MM.1S (cell line): ENCODE data around the gene SORL1.

ENCODE experiments used
- DNase-seq: peaks from one replicate; pipeline ENCODE4 v3.0.0-alpha.2; 2015
- H2AFZ ChIP-seq: fragments of 300-600 bp; sonication (generic); 2 replicates; pipeline ENCODE4 v1.6.0; 2016; ENCODE audit warnings: antibody characterized with exemption, low read length
- H3F3A ChIP-seq: fragments of 300-600 bp; sonication (generic); 2 replicates; pipeline ENCODE4 v1.6.1; 2016; ENCODE audit warnings: mild to moderate bottlenecking, antibody characterized with exemption, low read length, moderate library complexity, mixed read lengths; ENCODE audit not compliant: insufficient read depth
- H3K27ac ChIP-seq: fragments of 300-600 bp; sonication (generic); 2 replicates; pipeline ENCODE4 v1.5.1; 2016; ENCODE audit warnings: mild to moderate bottlenecking, low read length
- H3K27me3 ChIP-seq: fragments of 300-600 bp; sonication (generic); replicated peaks from 2 replicates; pipeline ENCODE4 v1.6.0; 2016; ENCODE audit warnings: low read length; ENCODE audit not compliant: insufficient read depth
- H3K36me3 ChIP-seq: fragments of 300-600 bp; sonication (generic); replicated peaks from 2 replicates; pipeline ENCODE4 v1.6.1; 2016; ENCODE audit warnings: mild to moderate bottlenecking, low read length, mixed read lengths; ENCODE audit not compliant: insufficient read depth
- H3K4me1 ChIP-seq: fragments of 300-600 bp; sonication (generic); 2 replicates; pipeline ENCODE4 v1.6.1; 2016; ENCODE audit warnings: low read length, mixed read lengths
- H3K4me2 ChIP-seq: fragments of 300-600 bp; sonication (generic); 2 replicates; pipeline ENCODE4 v1.6.0; 2016; ENCODE audit warnings: low read depth, low read length
- H3K4me3 ChIP-seq: fragments of 300-600 bp; sonication (generic); 2 replicates; pipeline ENCODE4 v1.5.1; 2016; ENCODE audit warnings: low read length, mixed read lengths
- H3K79me2 ChIP-seq: fragments of 300-600 bp; sonication (generic); 2 replicates; pipeline ENCODE4 v1.6.1; 2016; ENCODE audit warnings: mixed run types, low read length, mixed read lengths
- H3K9ac ChIP-seq: fragments of 300-600 bp; sonication (generic); 2 replicates; pipeline ENCODE4 v1.6.1; 2016; ENCODE audit warnings: low read length, mixed read lengths
- H3K9me2 ChIP-seq: fragments of 300-600 bp; sonication (generic); replicated peaks from 2 replicates; pipeline ENCODE4 v1.6.1; 2016; ENCODE audit warnings: mild to moderate bottlenecking, low read length, mixed read lengths; ENCODE audit not compliant: insufficient read depth
- H3K9me3 ChIP-seq: fragments of 300-600 bp; sonication (generic); replicated peaks from 2 replicates; pipeline ENCODE4 v1.6.1; 2016; ENCODE audit warnings: mild to moderate bottlenecking, low read length, mixed read lengths; ENCODE audit not compliant: insufficient read depth
- H4K20me1 ChIP-seq: fragments of 300-600 bp; sonication (generic); 2 replicates; pipeline ENCODE4 v1.6.1; 2016; ENCODE audit warnings: mild to moderate bottlenecking, low read length, moderate library complexity, mixed read lengths; ENCODE audit not compliant: insufficient read depth
- CTCF ChIP-seq: fragments of 300-600 bp; sonication (generic); IDR thresholded peaks from 2 replicates; pipeline ENCODE4 v1.5.1; 2016; ENCODE audit warnings: antibody characterized with exemption, low read length, mixed read lengths
- EZH2 ChIP-seq: fragments of 300-600 bp; sonication (generic); optimal IDR thresholded peaks from 2 replicates; pipeline ENCODE3; 2017; ENCODE audit warnings: low read depth, mild to moderate bottlenecking, antibody characterized with exemption, low read length, mixed read lengths
- EZH2phosphoT487 ChIP-seq: fragments of 300-600 bp; sonication (generic); IDR thresholded peaks from 2 replicates; pipeline ENCODE4 v1.6.1; 2018; ENCODE audit warnings: antibody characterized with exemption, low read length

SORL1 gene

GRCh38 chr11:121488641-121489040, 36.5 kb downstream of the SORL1 start:
- Histone ChIP-seq H3K4me2 (no peak overlapping the region), H3K9me2 (no peaks in the 10 kb centered on the region), H3K27ac (no peak overlapping the region), H4K20me1 (no peaks in the 10 kb centered on the region), H3K27me3 (no peaks in the 10 kb centered on the region), H3K36me3 (no peaks in the 10 kb centered on the region), H3F3A (no peaks in the 10 kb centered on the region), H3K9ac (no peak overlapping the region), H3K4me1 (peaks cover 1% of the 10 kb centered on the region; the same call in 1 of the 2 replicates), H2AFZ (no peak overlapping the region), H3K9me3 (no peaks in the 10 kb centered on the region), H3K79me2 (no peaks in the 10 kb centered on the region), H3K4me3 (no peak overlapping the region)
- no peak for DNase-seq
- no peak for TF ChIP-seq EZH2phosphoT487
- TF ChIP-seq EZH2: no peak
- no peak for TF ChIP-seq CTCF

DNA sequence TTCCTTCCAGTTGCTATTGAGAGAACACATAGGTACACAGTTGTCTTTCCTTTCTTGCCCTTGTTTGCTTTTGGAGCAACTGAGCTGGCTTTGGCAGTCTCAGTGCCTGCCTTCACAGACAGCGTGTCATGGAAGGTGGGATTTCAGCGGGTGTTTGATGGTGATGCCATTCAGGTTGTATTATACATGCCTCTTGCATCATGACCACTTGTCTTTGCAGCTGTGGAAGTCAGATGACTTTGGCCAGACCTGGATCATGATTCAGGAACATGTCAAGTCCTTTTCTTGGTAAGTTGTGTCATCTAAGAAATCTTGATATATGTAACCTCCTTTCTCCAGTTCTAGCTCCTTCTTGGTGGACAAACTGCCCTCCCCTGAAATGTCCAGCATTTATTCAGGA, 37.7 kb downstream of the SORL1 start:
- Histone ChIP-seq H3K9me3 (no peaks in the 10 kb centered on the region), H3K4me2 (no peak overlapping the region), H3K9me2 (no peaks in the 10 kb centered on the region), H3F3A (no peaks in the 10 kb centered on the region), H3K27ac (no peak overlapping the region), H3K27me3 (no peaks in the 10 kb centered on the region), H2AFZ (no peak overlapping the region), H4K20me1 (no peaks in the 10 kb centered on the region), H3K4me1 (peaks cover 12% of the 10 kb centered on the region), H3K4me3 (no peak overlapping the region), H3K9ac (no peak overlapping the region), H3K36me3 (no peaks in the 10 kb centered on the region), H3K79me2 (no peaks in the 10 kb centered on the region)
- DNase-seq: no peak
- TF ChIP-seq EZH2: no peak
- no peak for TF ChIP-seq EZH2phosphoT487
- TF ChIP-seq CTCF: no peak

GRCh38 chr11:121494355-121495099, 42.4 kb downstream of the SORL1 start:
- no peaks in the 10 kb centered on the region for H3K9me2 ChIP-seq
- no peaks in the 10 kb centered on the region for H3K36me3 ChIP-seq
- H4K20me1 ChIP-seq: no peaks in the 10 kb centered on the region
- peaks cover 22% of the 10 kb centered on the region for H3K4me1 ChIP-seq
- H3K9ac ChIP-seq: no peak overlapping the region
- peak; percentile 66 for DNase-seq
- H3F3A ChIP-seq: no peaks in the 10 kb centered on the region
- peak overlapping the region; percentile 25; the same call in 1 of the 2 replicates for H3K27ac ChIP-seq
- no peaks in the 10 kb centered on the region for H3K27me3 ChIP-seq
- no peaks in the 10 kb centered on the region for H3K9me3 ChIP-seq
- TF ChIP-seq CTCF (no peak), EZH2 (no peak), EZH2phosphoT487 (no peak)
- peak overlapping the region; percentile 56 for H3K4me2 ChIP-seq
- H2AFZ ChIP-seq: peak overlapping the region; percentile 3
- no peaks in the 10 kb centered on the region for H3K79me2 ChIP-seq
- peak overlapping the region; percentile 7; the same call in 1 of the 2 replicates for H3K4me3 ChIP-seq
